NT2/D1 (cell line): ENCODE results near the gene PIGN.

Experiments used
- YY1 ChIP-seq: IDR thresholded peaks from 2 replicates; pipeline ENCODE4 v1.6.1; 2011; ENCODE audit not compliant: insufficient read length, insufficient read depth
- ZNF274 ChIP-seq: IDR thresholded peaks from 2 replicates; pipeline ENCODE4 v1.6.1; 2011; ENCODE audit warnings: mild to moderate bottlenecking, low read depth, low read length

DNA sequence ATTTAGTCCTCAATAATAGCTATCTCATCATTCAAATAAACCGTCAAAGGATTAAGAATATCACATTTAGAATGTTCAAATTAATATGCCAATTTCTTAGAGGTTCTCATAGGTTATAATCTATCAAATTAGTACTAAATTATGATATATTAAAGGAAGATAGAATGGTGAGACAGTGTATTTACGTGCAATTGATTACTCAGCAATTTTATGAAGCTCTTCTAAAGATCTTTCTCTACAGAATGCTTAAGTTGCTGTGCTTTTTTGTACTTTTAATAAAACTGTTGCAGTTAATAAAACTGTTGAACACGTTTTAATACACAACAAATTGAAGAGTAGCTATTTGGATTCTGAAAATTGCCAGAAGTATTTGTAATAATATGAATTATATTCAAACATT, 39.2 kb upstream of the PIGN start:
- no peak for TF ChIP-seq ZNF274
- no peak for TF ChIP-seq YY1
